Fibroblast of skin of right quadriceps (primary cell): Measurements from ENCODE around the gene OTUD4.
A peak's percentile ranks its signal among the peaks of the same experiment; 100 is the strongest.

Experiments used
- DNase-seq: peaks from one replicate; pipeline ENCODE4 v3.0.0-alpha.2; 2013

OTUD4 gene

DNA sequence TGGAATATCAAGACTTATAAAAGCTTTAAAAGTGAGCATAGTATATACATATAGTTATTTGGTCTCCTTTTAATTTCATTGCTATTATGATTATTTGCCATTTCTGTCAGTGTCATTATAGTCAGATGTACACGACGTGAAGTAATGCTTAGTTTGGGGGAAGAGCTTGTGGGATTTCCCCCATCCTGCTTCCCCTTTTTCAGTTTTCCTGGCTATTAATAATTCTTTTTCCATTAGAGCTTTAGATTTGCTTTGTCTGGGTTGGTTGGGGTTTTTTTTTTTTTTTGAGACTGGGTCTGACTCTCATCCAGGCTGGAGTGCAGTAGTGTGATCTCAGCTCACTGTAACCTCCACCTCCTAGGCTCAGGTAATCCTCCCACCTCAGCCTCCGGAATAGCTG lies 76.9 kb downstream of the OTUD4 start:
- DNase-seq: no peak

GRCh38 chr4:145102619-145103018 lies 77.8 kb downstream of the OTUD4 start:
- DNase-seq: no peak

DNA sequence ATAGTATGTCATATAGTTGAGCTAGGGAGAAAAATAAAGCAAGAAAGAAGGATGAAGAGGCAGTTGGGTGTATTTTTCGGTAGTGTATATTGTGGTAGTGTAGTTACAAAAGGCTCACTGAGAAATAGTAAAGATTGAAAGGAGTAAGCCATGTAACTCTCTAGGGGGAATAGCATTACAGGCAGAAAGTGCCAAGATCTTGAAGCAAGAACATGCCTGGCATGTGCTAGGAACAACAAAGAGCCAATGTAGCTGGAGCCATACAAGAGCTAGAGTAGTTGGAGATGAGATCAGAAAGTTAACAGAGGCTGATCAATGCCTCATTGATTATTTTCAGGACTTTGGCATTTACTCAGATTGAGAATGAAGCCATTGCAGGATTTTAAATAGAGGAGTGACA lies 79.3 kb downstream of the OTUD4 start:
- DNase-seq: no peak

- DNase-seq: peak; percentile 3
Observed at GRCh38 chr4:145099653-145100052, 80.7 kb downstream of the OTUD4 start.

DNA sequence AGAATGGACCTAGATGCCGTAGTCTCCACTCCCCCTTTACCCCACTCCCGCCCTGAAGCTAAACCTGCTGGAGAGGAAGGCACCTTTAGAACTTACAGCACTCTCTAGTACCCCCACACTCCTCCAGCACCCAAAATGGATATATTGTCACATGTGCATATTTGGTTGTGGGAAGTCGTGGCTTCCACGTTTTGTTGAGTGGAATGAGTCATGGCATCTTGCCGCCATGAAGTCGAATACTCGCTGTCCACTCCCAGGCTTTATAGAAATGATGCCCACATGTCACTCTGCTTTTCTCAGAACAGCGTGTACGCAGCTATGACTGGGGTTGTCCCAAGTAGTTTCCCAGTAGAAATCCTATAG lies 81.7 kb downstream of the OTUD4 start:
- peak; percentile 60 for DNase-seq

DNA sequence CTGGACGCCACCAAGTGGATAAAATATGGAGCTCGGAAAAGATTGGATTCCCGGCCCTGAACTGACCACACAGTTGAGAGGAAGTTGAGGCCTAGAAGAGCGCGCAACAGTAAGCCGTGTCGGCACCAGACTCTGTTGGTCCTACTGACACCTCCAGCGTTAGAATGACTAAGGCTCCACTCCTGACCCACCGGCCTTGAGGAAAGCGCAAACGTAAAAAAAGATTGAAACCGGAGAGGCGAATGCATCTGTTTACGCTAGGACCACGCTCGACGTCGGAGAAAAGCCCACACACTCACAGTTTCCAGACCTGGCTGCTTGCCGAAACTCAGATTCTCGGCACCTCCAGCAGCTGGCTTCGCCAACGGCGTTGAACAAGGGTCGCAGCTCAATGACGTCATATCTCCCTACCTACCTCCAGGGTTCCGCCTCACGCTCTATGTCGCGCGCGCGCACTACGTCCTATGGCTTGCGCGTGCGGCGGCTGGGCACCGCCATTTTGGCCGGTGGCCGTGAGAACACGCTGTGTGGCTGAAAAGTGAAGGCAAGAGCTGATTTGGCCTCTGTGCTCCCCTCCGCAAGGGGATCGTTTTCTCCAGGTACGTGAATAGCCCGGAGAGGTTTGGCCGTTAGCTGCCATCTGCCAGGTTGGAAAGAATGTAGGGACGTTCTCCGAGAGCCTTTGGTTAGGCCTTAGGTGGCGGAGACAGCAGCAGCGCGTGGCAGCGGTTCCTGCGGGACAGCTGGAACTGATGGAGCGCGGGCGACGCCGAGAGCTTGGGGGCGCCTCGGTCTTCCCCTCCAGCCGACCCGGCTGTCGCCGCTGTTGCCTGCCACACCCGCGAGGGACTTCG lies 82.3 kb downstream of the OTUD4 start, which contains the start of the genes ABCE1 and ANAPC10:
TSS of gene ABCE1 (plus strand) at position 491 of the 854 bp plus-strand sequence. CDS start 6,102 bp downstream, outside the sequence.
TSS of gene ANAPC10 (minus strand) at position 376 of the 854 bp plus-strand sequence. CDS start 2,097 bp downstream, outside the sequence.
- DNase-seq: peak; percentile 98

GRCh38 chr4:145097331-145097820 lies 83.0 kb downstream of the OTUD4 start:
- no peak for DNase-seq

- DNase-seq: no peak
Observed at GRCh38 chr4:145093638-145094037, 86.8 kb downstream of the OTUD4 start.

DNA sequence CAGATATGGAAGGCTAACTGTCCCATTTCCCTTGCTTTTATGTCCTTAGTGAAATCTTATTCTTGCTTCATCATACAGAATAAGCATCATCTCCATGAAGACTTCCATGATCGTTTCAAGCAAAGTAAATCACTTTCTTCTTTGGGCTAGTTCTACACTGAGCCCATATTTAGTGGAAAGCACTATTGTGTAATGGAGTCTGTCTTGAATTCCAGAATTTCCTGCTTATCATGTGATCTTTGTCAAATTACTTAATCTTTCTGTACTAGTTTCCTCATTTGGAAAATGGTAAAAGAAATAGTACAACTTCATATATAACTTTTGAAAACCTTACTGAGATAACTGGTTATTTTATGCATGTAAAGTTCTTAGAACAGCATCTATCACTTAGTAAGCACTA lies 90.0 kb downstream of the OTUD4 start:
- DNase-seq: no peak

DNA sequence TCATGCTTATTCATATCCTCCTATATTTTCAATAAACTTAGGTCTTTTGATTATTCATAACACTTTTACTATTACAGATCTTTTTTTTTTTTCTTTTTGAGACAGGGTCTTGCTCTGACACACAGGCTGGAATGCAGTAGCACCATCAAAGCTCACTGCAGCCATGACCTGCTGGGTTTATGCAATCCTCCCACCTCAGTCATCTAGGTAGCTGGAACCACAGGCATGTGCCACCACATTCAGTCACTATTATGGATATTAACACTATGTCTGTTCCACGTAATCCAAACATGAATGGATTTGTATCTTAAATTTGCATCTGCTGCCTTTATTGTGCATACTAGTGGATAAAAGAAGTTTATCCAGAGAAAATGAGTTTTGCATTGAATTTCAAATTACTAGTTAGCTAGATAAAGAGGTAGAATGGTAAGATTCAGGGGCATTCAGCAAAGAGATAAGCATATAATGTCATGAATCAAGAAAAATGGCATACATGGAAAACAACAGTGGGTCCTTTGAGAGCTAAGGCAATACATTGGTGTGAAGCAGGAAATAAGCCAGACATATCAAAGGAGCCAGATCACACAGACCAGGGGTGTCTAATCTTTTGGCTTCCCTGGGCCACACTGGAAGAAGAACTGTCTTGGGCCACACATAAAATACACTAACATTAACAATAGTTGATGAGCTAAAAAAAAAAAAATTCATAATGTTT lies 96.3 kb downstream of the OTUD4 start:
- no peak for DNase-seq
